Upper lobe of left lung (tissue), 4 donors: ENCODE results near the gene PIP5K1C.

Source experiments
- EP300 ChIP-seq, 4 donors: sonication (generic); formaldehyde crosslinking; IDR thresholded peaks; one replicate each; pipeline ENCODE4 v1.5.1; 2017; ENCODE audit warnings: antibody characterized with exemption in 4 of 4, control low read depth in 2 of 4
- POLR2A ChIP-seq, 4 donors: fragments of 450-650 bp; IDR thresholded peaks; one replicate each; pipeline ENCODE4 v1.5.1; 2016 to 2017; ENCODE audit warnings: antibody characterized with exemption in 4 of 4, mild to moderate bottlenecking in 2 of 4
- POLR2AphosphoS5 ChIP-seq, 2 donors: sonication (generic); formaldehyde crosslinking; IDR thresholded peaks; one replicate each; pipeline ENCODE4 v1.5.1; 2017; ENCODE audit warnings: antibody characterized with exemption in 2 of 2

GRCh38 chr19:3733549-3734309, 33.5 kb upstream of the PIP5K1C start:
- TF ChIP-seq POLR2AphosphoS5 (IDR thresholded peaks at IDR 0.05) (no peak), POLR2A (IDR thresholded peaks at IDR 0.05) (no peak), EP300 (IDR thresholded peaks at IDR 0.05) (no peak)
